SK-N-SH treated with all-trans-retinoic acid at 6 μM for 48 hours (cell line): ENCODE data around the gene BRINP3.

Experiments
- ARNTL ChIP-seq: fragments of 450-650 bp; formaldehyde crosslinking; IDR thresholded peaks from 2 replicates; pipeline ENCODE4 v1.5.0; 2020; ENCODE audit warnings: low read depth, mild to moderate bottlenecking, moderate library complexity, borderline replicate concordance
- CREB5 ChIP-seq: fragments of 250-450 bp; sonication (Bioruptor Pico); IDR thresholded peaks from 2 replicates; pipeline ENCODE4 v1.5.1; 2020; ENCODE audit warnings: low read depth, mild to moderate bottlenecking, moderate library complexity
- GLIS3 ChIP-seq: fragments of 250-450 bp; sonication (Bioruptor Pico); IDR thresholded peaks from 2 replicates; pipeline ENCODE4 v1.5.0; 2020; ENCODE audit warnings: mild to moderate bottlenecking, moderate library complexity
- OSR1 ChIP-seq: fragments of 250-450 bp; sonication (Bioruptor Pico); IDR thresholded peaks from 2 replicates; pipeline ENCODE4 v1.8.0; 2022; ENCODE audit warnings: moderate library complexity, mild to moderate bottlenecking, inconsistent platforms

- TF ChIP-seq OSR1 (CRISPR knock-in tag) (no peak), GLIS3 (no peak), CREB5 (CRISPR knock-in tag) (no peak), ARNTL (CRISPR knock-in tag) (no peak)
Observed at GRCh38 chr1:190413142-190413541, 64.5 kb downstream of the BRINP3 start.
